Gastroesophageal sphincter (tissue), 4 donors: ENCODE data around the gene POLE4. TPM values are rescaled to one million over a fixed set of nuclear protein-coding genes. Genes with fewer than 3 reads are reported as not detected.

Experiments used
- ATAC-seq: fragments of 150-250 bp; one replicate; pipeline ENCODE4 v1.9.1; 2016; ENCODE audit warnings: mild to moderate bottlenecking, moderate library complexity
- H3K27ac ChIP-seq, 4 donors: fragments of 200-600 bp; sonication (generic) in 3 of 4; 1 replicate in 3 of 4; 2 replicates in 1 of 4; pipeline ENCODE4 v1.5.1; 2016 to 2019
- H3K27me3 ChIP-seq: fragments of 200-600 bp; sonication (generic); one replicate; pipeline ENCODE4 v1.5.1; 2019
- H3K36me3 ChIP-seq, 2 donors: fragments of 200-600 bp; sonication (generic); one replicate each; pipeline ENCODE4 v1.5.1; 2019; ENCODE audit warnings: control low read depth in 1 of 2
- H3K4me1 ChIP-seq, 3 donors: fragments of 200-600 bp; sonication (generic); 1 replicate in 2 of 3; 2 replicates in 1 of 3; pipeline ENCODE4 v1.5.1; 2016 to 2019; ENCODE audit warnings: control low read depth in 2 of 3
- H3K4me3 ChIP-seq, 2 donors: fragments of 200-600 bp; sonication (generic); one replicate each; pipeline ENCODE4 v1.5.1; 2019; ENCODE audit warnings: mild to moderate bottlenecking in 1 of 2, moderate library complexity in 1 of 2
- H3K9me3 ChIP-seq, 3 donors: fragments of 200-600 bp; sonication (generic); one replicate each; pipeline ENCODE4 v1.5.1; 2017 to 2019; ENCODE audit warnings: control low read depth in 2 of 3
- CTCF ChIP-seq, 4 experiments: fragments of 200-600 bp in 2 of 4; fragments of 450-650 bp in 2 of 4; sonication (generic) in 1 of 4; IDR thresholded peaks; one replicate each; pipeline ENCODE4 v1.5.1; 2017 to 2019; ENCODE audit warnings: antibody characterized with exemption in 4 of 4, mild to moderate bottlenecking in 2 of 4, moderate library complexity in 2 of 4
- EP300 ChIP-seq: sonication (generic); formaldehyde crosslinking; IDR thresholded peaks from one replicate; pipeline ENCODE4 v1.6.1; 2017; ENCODE audit warnings: antibody characterized with exemption, mild to moderate bottlenecking
- POLR2A ChIP-seq, 2 donors: fragments of 450-650 bp; IDR thresholded peaks; one replicate each; pipeline ENCODE4 v1.6.1; 2017; ENCODE audit warnings: antibody characterized with exemption in 2 of 2, mild to moderate bottlenecking in 2 of 2, moderate library complexity in 1 of 2
- POLR2AphosphoS5 ChIP-seq: sonication (generic); formaldehyde crosslinking; IDR thresholded peaks from one replicate; pipeline ENCODE4 v1.6.1; 2017; ENCODE audit warnings: antibody characterized with exemption
- WGBS, 2 donors: methylation state at CpG; one replicate each; pipeline ENCODE4 v1.1.5; 2018; ENCODE audit warnings: low coverage in 1 of 2; 5-methylcytosine and 5-hydroxymethylcytosine counted together
- total RNA-seq, 4 donors: library from RNA; depleted of rRNA; stranded (reverse); fragments of >200 nt; gene quantifications; one replicate each; pipeline ENCODE4 v1.1.0, GENCODE V29; 2016

The POLE4 gene
- total RNA-seq, 4 donors from 2014 or later, result 17.7 to 34.1 (median 24.8) TPM

- ATAC-seq, result no peak
- no peaks in the 10 kb centered on the region for H3K27me3 ChIP-seq
- TF ChIP-seq CTCF (IDR thresholded peaks at IDR 0.05), result no peak
- TF ChIP-seq POLR2A (IDR thresholded peaks at IDR 0.05), result no peak
- TF ChIP-seq POLR2AphosphoS5, result no peak
- TF ChIP-seq EP300, result no peak
- WGBS, 2 donors, result 93 to 100% methylated on average over 3 to 4 of the region's 4 CpGs
- H3K9me3 ChIP-seq, result peaks cover 0 to 2% (median 0%) of the 10 kb centered on the region in 3 donors
- no peak overlapping the region for H3K4me3 ChIP-seq
- H3K27ac ChIP-seq, result no peak overlapping the region
- no peaks in the 10 kb centered on the region for H3K36me3 ChIP-seq
- H3K4me1 ChIP-seq, result no peaks in the 10 kb centered on the region
Observed at GRCh38 chr2:74944987-74945787, 13.3 kb upstream of the POLE4 start.

DNA sequence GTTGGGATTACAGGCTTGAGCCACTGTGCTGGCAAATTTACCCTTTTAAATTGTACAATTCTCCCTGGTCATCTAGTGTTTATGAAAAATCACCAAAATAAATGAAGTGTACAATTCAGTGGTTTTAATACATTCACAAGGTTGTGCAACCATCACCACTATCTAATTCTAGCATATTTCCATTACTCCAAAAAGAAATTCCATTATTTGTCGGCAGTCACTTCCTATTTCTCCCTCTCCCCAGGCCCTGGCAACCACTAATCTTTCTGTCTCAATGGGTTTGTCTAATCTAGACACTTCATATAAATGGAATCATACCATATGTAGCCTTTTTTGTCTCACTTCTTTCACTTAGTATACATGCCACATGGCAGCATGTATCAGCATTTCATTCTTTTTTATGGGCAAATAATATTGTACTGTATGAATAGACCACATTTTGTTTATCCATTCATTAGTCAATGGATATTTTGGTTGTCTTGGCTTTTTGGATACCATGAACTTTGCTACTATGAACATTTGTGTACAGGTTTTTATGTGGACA lies 12.6 kb upstream of the POLE4 start:
- H3K4me3 ChIP-seq, result no peak overlapping the region
- no peaks in the 10 kb centered on the region for H3K27me3 ChIP-seq
- H3K27ac ChIP-seq, result no peak overlapping the region
- H3K36me3 ChIP-seq, result no peaks in the 10 kb centered on the region
- H3K9me3 ChIP-seq, result peaks cover 0 to 3% (median 0%) of the 10 kb centered on the region in 3 donors
- no peak for TF ChIP-seq POLR2A (IDR thresholded peaks at IDR 0.05)
- ATAC-seq, result no peak
- H3K4me1 ChIP-seq, result no peaks in the 10 kb centered on the region
- 35 to 80% methylated on average over 1 of the region's 1 CpG for WGBS, 2 donors

DNA sequence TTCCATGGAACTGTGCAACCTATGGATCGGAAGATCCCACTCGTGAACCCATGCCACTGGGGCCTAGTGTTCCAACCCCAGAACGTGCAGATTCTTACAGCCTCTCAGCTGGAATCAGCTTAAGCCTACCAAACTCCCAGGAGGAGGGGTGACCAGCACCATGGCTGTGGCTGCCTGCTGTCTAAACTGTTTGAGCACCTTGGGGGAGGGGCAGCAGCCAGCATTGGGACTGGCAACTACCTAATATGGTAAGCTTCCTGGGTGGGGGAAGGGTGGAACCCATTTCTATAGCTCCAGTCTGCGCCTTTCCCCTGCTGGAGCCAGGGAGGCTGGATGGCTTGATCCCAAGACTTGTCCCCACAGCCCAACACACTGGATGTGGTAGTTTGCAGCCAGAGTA lies 10.7 kb upstream of the POLE4 start:
- TF ChIP-seq POLR2A (IDR thresholded peaks at IDR 0.05) (no peak), POLR2AphosphoS5 (no peak), CTCF (IDR thresholded peaks at IDR 0.05) (no peak), EP300 (no peak)

GRCh38 chr2:74948779-74949178 lies 9.7 kb upstream of the POLE4 start:
- Histone ChIP-seq H3K9me3 (peaks cover 0 to 14% (median 0%) of the 10 kb centered on the region in 3 donors), H3K4me1 (no peaks in the 10 kb centered on the region), H3K36me3 (peaks cover 0 to 9% of the 10 kb centered on the region in 2 donors), H3K27ac (no peak overlapping the region), H3K27me3 (no peaks in the 10 kb centered on the region), H3K4me3 (no peak overlapping the region)
- WGBS, 2 donors, result 82 to 89% methylated on average over 4 of the region's 4 CpGs
- TF ChIP-seq POLR2A (IDR thresholded peaks at IDR 0.05) (no peak), EP300 (no peak), CTCF (IDR thresholded peaks at IDR 0.05) (no peak), POLR2AphosphoS5 (no peak)
- ATAC-seq, result no peak

More for the DNA sequence above, 10.7 kb upstream of the POLE4 start:
- Histone ChIP-seq H3K36me3 (peaks cover 0 to 3% of the 10 kb centered on the region in 2 donors), H3K4me3 (no peak overlapping the region), H3K27me3 (no peaks in the 10 kb centered on the region), H3K4me1 (no peaks in the 10 kb centered on the region), H3K9me3 (peaks cover 0 to 6% (median 0%) of the 10 kb centered on the region in 3 donors), H3K27ac (no peak overlapping the region)
- 82 to 90% methylated on average over 2 to 3 of the region's 4 CpGs for WGBS, 2 donors
- no peak for ATAC-seq

DNA sequence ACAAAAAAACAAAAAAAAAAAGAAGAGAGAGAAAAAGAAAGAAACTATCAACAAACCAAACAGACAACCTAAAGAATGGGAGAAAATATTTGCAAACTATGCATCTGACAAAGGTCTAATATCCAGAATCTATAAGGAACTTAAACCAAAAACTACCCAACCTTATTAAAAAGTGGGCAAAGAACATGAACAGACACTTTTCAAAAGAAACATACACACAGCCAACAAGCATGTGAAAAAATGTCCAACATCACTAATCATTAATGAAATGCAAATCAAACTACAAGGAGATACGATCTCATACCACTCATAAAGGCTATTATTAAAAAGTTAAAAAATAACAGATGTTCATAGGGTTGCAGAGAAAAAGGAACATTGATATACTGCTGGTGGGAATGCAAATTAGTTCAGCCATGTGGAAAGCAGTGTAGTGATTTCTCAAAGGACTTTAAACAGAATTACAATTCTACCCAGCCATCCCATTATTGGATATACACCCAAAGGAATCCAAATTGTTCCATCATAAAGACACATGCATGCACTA lies 7.2 kb upstream of the POLE4 start:
- Histone ChIP-seq H3K4me3 (no peak overlapping the region), H3K27me3 (no peaks in the 10 kb centered on the region), H3K27ac (no peak overlapping the region), H3K36me3 (peaks cover 0 to 9% of the 10 kb centered on the region in 2 donors), H3K4me1 (no peaks in the 10 kb centered on the region), H3K9me3 (peaks cover 0 to 14% (median 0%) of the 10 kb centered on the region in 3 donors)
- no peak for ATAC-seq
- 65% methylated on average over 1 of the region's 1 CpG; no CpG with 5 or more reads in 1 of the 2 donors for WGBS, 2 donors
- no peak for TF ChIP-seq POLR2A (IDR thresholded peaks at IDR 0.05)
- no peak for TF ChIP-seq POLR2AphosphoS5
- TF ChIP-seq EP300, result no peak
- TF ChIP-seq CTCF (IDR thresholded peaks at IDR 0.05), result no peak
